HepG2 (cell line): ENCODE data around the gene ANTKMT. TPM values are rescaled to one million over a fixed set of nuclear protein-coding genes. Genes with fewer than 3 reads are reported as not detected.

Source experiments
- ARNT2 ChIP-seq: sonication (generic); formaldehyde crosslinking; IDR thresholded peaks from 2 replicates; pipeline ENCODE4 v1.8.0; 2022; ENCODE audit warnings: mild to moderate bottlenecking, low read depth, missing genetic modification reagents, moderate library complexity
- FOXM1 ChIP-seq: sonication (generic); formaldehyde crosslinking; IDR thresholded peaks from 2 replicates; pipeline ENCODE4 v1.5.0; 2020; ENCODE audit warnings: missing genetic modification reagents
- KDM2A ChIP-seq: sonication (generic); formaldehyde crosslinking; IDR thresholded peaks from 2 replicates; pipeline ENCODE4 v1.4.0; 2020; ENCODE audit warnings: low read depth, missing genetic modification reagents, borderline replicate concordance
- MTA1 ChIP-seq: sonication (generic); formaldehyde crosslinking; IDR thresholded peaks from 2 replicates; pipeline ENCODE4 v1.4.0; 2020; ENCODE audit warnings: missing genetic modification reagents, mild to moderate bottlenecking, borderline replicate concordance
- NR2F2 ChIP-seq: IDR thresholded peaks from 2 replicates; pipeline ENCODE4 v1.6.1; 2012; ENCODE audit warnings: low read depth, inconsistent platforms, borderline replicate concordance
- PCBP1 ChIP-seq: fragments of 200-400 bp; formaldehyde crosslinking; IDR thresholded peaks from 2 replicates; pipeline ENCODE4 v1.6.1; 2017; ENCODE audit warnings: mild to moderate bottlenecking, low read depth, low read length, borderline replicate concordance
- SALL1 ChIP-seq: sonication (generic); formaldehyde crosslinking; IDR thresholded peaks from 2 replicates; pipeline ENCODE4 v1.8.0; 2022; ENCODE audit warnings: mild to moderate bottlenecking, missing genetic modification reagents
- SAP130 ChIP-seq: IDR thresholded peaks from 2 replicates; pipeline ENCODE4 v1.6.1; 2016; ENCODE audit warnings: low read depth
- TBX2 ChIP-seq: sonication (generic); formaldehyde crosslinking; IDR thresholded peaks from 2 replicates; pipeline ENCODE4 v1.5.0; 2020; ENCODE audit warnings: missing genetic modification reagents, mild to moderate bottlenecking, borderline replicate concordance
- ZBTB7B ChIP-seq: sonication (generic); formaldehyde crosslinking; IDR thresholded peaks from 2 replicates; pipeline ENCODE4 v1.4.0; 2020; ENCODE audit warnings: missing genetic modification reagents
- ZNF430 ChIP-seq: sonication (generic); formaldehyde crosslinking; IDR thresholded peaks from 2 replicates; pipeline ENCODE4 v1.9.0; 2021; ENCODE audit warnings: mild to moderate bottlenecking, missing genetic modification reagents
- ZNF501 ChIP-seq: sonication (generic); formaldehyde crosslinking; IDR thresholded peaks from 2 replicates; pipeline ENCODE4 v1.5.1; 2020; ENCODE audit warnings: mild to moderate bottlenecking, moderate library complexity, missing genetic modification reagents
- ZNF619 ChIP-seq: sonication (generic); formaldehyde crosslinking; IDR thresholded peaks from 2 replicates; pipeline ENCODE4 v1.4.0; 2020; ENCODE audit warnings: mild to moderate bottlenecking, missing genetic modification reagents
- ZNF775 ChIP-seq: sonication (generic); formaldehyde crosslinking; IDR thresholded peaks from 2 replicates; pipeline ENCODE4 v1.4.0; 2020; ENCODE audit warnings: missing genetic modification reagents, mild to moderate bottlenecking, moderate library complexity, borderline replicate concordance
- polyA plus RNA-seq, 8 experiments: library from polyadenylated mRNA; depleted of rRNA in 3 of 8; stranded (reverse) in 7 of 8; unstranded in 1 of 8; fragments of >200 nt; fragmentation: Illumina TruSeq in 4 of 8; extraction: Trizol in 4 of 8; gene quantifications; 2 replicates each; pipeline versions ENCODE4 v1.2.1 to v1.2.3, GENCODE V29; 2011 to 2016; ENCODE audit warnings: low read depth in 4 of 8, missing spikeins in 1 of 8, mixed read lengths in 1 of 8; ENCODE audit not compliant: insufficient read depth in 1 of 8
- total RNA-seq, 5 experiments: library from RNA; depleted of rRNA; stranded (reverse); fragments of >200 nt; fragmentation: Illumina TruSeq; extraction: Trizol; gene quantifications; 2 replicates each; pipeline ENCODE4 v1.2.3, GENCODE V29; 2016; ENCODE audit warnings: low read depth in 1 of 5
- TF ChIP-seq, protein P1 (sequence below): IDR thresholded peaks from 2 replicates; pipeline ENCODE4 v1.6.1; 2016; ENCODE audit warnings: missing compliant biosample characterization, missing genetic modification reagents, borderline replicate concordance
- TF ChIP-seq, protein P2 (sequence below): sonication (generic); formaldehyde crosslinking; conservative IDR thresholded peaks from 2 replicates; pipeline ENCODE4 v1.4.0; 2020; ENCODE audit warnings: mild to moderate bottlenecking, missing genetic modification reagents, moderate library complexity
- TF ChIP-seq, protein P3 (sequence below): sonication (generic); formaldehyde crosslinking; IDR thresholded peaks from 2 replicates; pipeline ENCODE4 v1.4.0; 2020; ENCODE audit warnings: missing genetic modification reagents, borderline replicate concordance
- TF ChIP-seq, protein P4 (sequence below): sonication (generic); formaldehyde crosslinking; IDR thresholded peaks from 2 replicates; pipeline ENCODE4 v1.4.0; 2020; ENCODE audit warnings: missing genetic modification reagents, borderline replicate concordance

ANTKMT gene
- total and polyA plus RNA-seq, 2 of the 13 experiments (the other 11 are each of a cell fraction or from before 2014, with no cell fraction given), result 7.5 to 47.8 TPM

DNA sequence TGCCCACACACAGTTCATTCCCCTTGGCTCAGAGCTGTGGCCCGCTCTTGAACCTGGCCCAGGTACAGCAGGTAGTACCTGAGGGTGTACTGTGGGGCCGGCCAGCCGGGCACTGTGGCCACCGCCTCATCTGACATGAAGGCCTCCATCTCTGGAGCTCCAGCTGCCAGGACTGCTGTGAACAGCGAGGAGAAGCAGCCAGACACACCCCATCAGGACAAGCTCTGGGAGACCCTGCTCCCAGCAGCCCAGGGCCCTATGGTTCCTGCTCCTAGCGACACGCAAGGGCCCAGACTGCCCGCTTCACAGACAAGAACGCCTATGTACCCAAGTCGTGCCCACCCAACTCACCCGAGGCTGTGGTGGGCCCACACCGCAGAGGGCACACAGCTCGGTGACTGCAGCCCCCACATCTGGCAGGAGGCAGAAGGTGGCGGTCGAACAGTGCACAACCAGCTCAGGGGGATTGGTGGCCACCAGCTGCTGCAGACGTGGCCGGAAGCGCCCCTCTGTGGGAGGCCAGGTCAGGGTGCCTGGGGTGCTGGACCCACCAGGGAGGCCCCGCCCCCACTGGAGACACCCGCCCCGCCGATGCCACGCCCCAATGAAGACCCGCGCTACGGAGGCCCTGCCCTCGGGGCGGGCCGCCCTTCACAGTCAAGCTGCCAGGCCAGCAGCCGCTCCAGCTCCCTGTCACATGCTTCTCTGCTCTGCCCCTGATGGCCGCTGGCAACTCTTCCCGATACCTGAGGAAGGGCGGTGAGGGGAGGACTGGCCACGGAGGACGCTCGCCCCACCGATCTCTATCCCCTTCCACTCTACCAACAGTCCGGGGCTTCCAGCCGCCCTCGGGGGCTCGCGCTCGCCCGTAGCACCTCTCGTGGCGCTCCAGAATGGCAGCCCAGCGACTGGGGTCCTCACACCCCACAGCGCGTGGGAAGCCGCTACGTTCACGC, 41.8 kb upstream of the ANTKMT start (continued):
- TF ChIP-seq, protein P1, sequence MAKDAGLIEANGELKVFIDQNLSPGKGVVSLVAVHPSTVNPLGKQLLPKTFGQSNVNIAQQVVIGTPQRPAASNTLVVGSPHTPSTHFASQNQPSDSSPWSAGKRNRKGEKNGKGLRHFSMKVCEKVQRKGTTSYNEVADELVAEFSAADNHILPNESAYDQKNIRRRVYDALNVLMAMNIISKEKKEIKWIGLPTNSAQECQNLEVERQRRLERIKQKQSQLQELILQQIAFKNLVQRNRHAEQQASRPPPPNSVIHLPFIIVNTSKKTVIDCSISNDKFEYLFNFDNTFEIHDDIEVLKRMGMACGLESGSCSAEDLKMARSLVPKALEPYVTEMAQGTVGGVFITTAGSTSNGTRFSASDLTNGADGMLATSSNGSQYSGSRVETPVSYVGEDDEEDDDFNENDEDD (CRISPR knock-in tag), result peak; percentile 45; the same call in 1 of the 2 replicates
- TF ChIP-seq, protein P2, sequence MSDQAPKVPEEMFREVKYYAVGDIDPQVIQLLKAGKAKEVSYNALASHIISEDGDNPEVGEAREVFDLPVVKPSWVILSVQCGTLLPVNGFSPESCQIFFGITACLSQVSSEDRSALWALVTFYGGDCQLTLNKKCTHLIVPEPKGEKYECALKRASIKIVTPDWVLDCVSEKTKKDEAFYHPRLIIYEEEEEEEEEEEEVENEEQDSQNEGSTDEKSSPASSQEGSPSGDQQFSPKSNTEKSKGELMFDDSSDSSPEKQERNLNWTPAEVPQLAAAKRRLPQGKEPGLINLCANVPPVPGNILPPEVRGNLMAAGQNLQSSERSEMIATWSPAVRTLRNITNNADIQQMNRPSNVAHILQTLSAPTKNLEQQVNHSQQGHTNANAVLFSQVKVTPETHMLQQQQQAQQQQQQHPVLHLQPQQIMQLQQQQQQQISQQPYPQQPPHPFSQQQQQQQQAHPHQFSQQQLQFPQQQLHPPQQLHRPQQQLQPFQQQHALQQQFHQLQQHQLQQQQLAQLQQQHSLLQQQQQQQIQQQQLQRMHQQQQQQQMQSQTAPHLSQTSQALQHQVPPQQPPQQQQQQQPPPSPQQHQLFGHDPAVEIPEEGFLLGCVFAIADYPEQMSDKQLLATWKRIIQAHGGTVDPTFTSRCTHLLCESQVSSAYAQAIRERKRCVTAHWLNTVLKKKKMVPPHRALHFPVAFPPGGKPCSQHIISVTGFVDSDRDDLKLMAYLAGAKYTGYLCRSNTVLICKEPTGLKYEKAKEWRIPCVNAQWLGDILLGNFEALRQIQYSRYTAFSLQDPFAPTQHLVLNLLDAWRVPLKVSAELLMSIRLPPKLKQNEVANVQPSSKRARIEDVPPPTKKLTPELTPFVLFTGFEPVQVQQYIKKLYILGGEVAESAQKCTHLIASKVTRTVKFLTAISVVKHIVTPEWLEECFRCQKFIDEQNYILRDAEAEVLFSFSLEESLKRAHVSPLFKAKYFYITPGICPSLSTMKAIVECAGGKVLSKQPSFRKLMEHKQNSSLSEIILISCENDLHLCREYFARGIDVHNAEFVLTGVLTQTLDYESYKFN (CRISPR knock-in tag), result peak; percentile 55
- TF ChIP-seq PCBP1 (no peak), ZNF501 (peak; percentile 76), ZBTB7B (CRISPR knock-in tag) (peak; percentile 81), ARNT2 (CRISPR knock-in tag) (0 out of 2 replicates have a peak, but pooled peaks have one; percentile 45), MTA1 (CRISPR knock-in tag) (0 out of 2 replicates have a peak, but pooled peaks have one; percentile 43), NR2F2 (no peak), FOXM1 (no peak), KDM2A (CRISPR knock-in tag) (peak; percentile 81), ZNF430 (CRISPR knock-in tag) (0 out of 2 replicates have a peak, but pooled peaks have one; percentile 84), ZNF619 (CRISPR knock-in tag) (0 out of 2 replicates have a peak, but pooled peaks have one; percentile 28), ZNF775 (CRISPR knock-in tag) (0 out of 2 replicates have a peak, but pooled peaks have one; percentile 38), TBX2 (CRISPR knock-in tag) (peak; percentile 65), SALL1 (CRISPR knock-in tag) (peak; percentile 56; the same call in 1 of the 2 replicates), SAP130 (CRISPR knock-in tag) (peak; percentile 84)
- TF ChIP-seq, protein P3, sequence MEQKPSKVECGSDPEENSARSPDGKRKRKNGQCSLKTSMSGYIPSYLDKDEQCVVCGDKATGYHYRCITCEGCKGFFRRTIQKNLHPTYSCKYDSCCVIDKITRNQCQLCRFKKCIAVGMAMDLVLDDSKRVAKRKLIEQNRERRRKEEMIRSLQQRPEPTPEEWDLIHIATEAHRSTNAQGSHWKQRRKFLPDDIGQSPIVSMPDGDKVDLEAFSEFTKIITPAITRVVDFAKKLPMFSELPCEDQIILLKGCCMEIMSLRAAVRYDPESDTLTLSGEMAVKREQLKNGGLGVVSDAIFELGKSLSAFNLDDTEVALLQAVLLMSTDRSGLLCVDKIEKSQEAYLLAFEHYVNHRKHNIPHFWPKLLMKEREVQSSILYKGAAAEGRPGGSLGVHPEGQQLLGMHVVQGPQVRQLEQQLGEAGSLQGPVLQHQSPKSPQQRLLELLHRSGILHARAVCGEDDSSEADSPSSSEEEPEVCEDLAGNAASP, result 0 out of 2 replicates have a peak, but pooled peaks have one; percentile 5
- TF ChIP-seq, protein P4, sequence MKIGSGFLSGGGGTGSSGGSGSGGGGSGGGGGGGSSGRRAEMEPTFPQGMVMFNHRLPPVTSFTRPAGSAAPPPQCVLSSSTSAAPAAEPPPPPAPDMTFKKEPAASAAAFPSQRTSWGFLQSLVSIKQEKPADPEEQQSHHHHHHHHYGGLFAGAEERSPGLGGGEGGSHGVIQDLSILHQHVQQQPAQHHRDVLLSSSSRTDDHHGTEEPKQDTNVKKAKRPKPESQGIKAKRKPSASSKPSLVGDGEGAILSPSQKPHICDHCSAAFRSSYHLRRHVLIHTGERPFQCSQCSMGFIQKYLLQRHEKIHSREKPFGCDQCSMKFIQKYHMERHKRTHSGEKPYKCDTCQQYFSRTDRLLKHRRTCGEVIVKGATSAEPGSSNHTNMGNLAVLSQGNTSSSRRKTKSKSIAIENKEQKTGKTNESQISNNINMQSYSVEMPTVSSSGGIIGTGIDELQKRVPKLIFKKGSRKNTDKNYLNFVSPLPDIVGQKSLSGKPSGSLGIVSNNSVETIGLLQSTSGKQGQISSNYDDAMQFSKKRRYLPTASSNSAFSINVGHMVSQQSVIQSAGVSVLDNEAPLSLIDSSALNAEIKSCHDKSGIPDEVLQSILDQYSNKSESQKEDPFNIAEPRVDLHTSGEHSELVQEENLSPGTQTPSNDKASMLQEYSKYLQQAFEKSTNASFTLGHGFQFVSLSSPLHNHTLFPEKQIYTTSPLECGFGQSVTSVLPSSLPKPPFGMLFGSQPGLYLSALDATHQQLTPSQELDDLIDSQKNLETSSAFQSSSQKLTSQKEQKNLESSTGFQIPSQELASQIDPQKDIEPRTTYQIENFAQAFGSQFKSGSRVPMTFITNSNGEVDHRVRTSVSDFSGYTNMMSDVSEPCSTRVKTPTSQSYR, result 0 out of 2 replicates have a peak, but pooled peaks have one; percentile 15
